HCT116 (cell line): ENCODE data around the gene CYP3A7. TPM values are rescaled to one million over a fixed set of nuclear protein-coding genes. Genes with fewer than 3 reads are reported as not detected.
A peak's percentile ranks its signal among the peaks of the same experiment; 100 is the strongest.
"Not testable (repeated sequence)": the region's sequence is repeated elsewhere in the genome, so short reads cannot be mapped to it uniquely, and the experiment has no call there.

Experiments used
- ATAC-seq: fragments of 200-7000 bp; cut with Tn5 transposase; 2 replicates; pipeline ENCODE4 v1.9.1; 2020; ENCODE audit warnings: mild to moderate bottlenecking, moderate library complexity
- BruUV-seq: library from RNA; stranded (reverse); fragments of 400-500 nt; replicated peaks from 2 replicates; lab custom pipeline; 2021; lab: Mats Ljungman, UMichigan
- CTCF ChIA-PET: fragments of 300-600 bp; sonication (Branson Sonifier 250); formaldehyde crosslinking; loops from one replicate; lab custom pipeline; 2021; ENCODE audit warnings: antibody characterized with exemption; lab: Charles Lee
- POLR2A ChIA-PET: fragments of 300-600, 350-600 bp; sonication (Branson Sonifier 250); formaldehyde crosslinking; loops from one replicate; lab custom pipeline; 2021; ENCODE audit warnings: antibody characterized with exemption; lab: Charles Lee
- RAD21 ChIA-PET, 2 experiments: fragments of 300-600 bp; sonication (Branson Sonifier 250); formaldehyde crosslinking; loops; one replicate each; lab custom pipeline; 2023; ENCODE audit warnings: low total read pairs in 2 of 2; ENCODE audit not compliant: uncharacterized antibody in 2 of 2, unreplicated experiment in 2 of 2, low non-redundant PET in 1 of 2; lab: Charles Lee
- DNase-seq: peaks from one replicate; pipeline ENCODE4 v3.0.0-alpha.2; 2010; ENCODE audit warnings: low read depth, low spot score
- H2AFZ ChIP-seq: fragments of 200-600 bp; shearing (Covaris generic), sonication (generic); 2 replicates; pipeline ENCODE4 v1.6.1; 2017; ENCODE audit warnings: low read depth, mixed run types, mixed read lengths, antibody characterized with exemption, low read length; ENCODE audit not compliant: poor library complexity, severe bottlenecking
- H3K27ac ChIP-seq: 2 replicates; pipeline ENCODE4 v1.5.1; 2012; ENCODE audit warnings: low read depth, low read length
- H3K27me3 ChIP-seq: fragments of 200-600 bp; sonication (generic); 2 replicates; pipeline ENCODE4 v1.6.1; 2016; ENCODE audit warnings: mixed run types, low read length, mixed read lengths; ENCODE audit not compliant: insufficient read depth
- H3K36me3 ChIP-seq, 2 experiments: fragments of 200-500 bp in 1 of 2; fragments of 200-600 bp in 1 of 2; sonication (Bioruptor generic) in 1 of 2; sonication (generic) in 1 of 2; 2 replicates each; pipeline versions ENCODE4 v1.5.1 to v1.6.1; 2014 to 2016; ENCODE audit warnings: low read length in 2 of 2, inconsistent platforms in 1 of 2, mixed read lengths in 1 of 2, mixed run types in 1 of 2; ENCODE audit not compliant: insufficient read depth in 2 of 2, control insufficient read depth in 1 of 2
- H3K4me1 ChIP-seq, 2 experiments: fragments of 200-600 bp in 1 of 2; sonication (generic) in 1 of 2; 2 replicates each; pipeline versions ENCODE4 v1.5.1 to v1.6.1; 2012 to 2017; ENCODE audit warnings: low read length in 2 of 2, inconsistent platforms in 1 of 2, mild to moderate bottlenecking in 1 of 2, mixed read lengths in 1 of 2, mixed run types in 1 of 2, moderate library complexity in 1 of 2; ENCODE audit not compliant: insufficient read depth in 2 of 2, control insufficient read depth in 1 of 2
- H3K4me2 ChIP-seq: fragments of 200-600 bp; sonication (generic); 2 replicates; pipeline ENCODE4 v1.6.1; 2017; ENCODE audit warnings: mixed run types, low read length, mixed read lengths
- H3K4me3 ChIP-seq, 2 experiments: fragments of 200-600 bp in 1 of 2; sonication (generic) in 1 of 2; replicated peaks in 1 of 2; 2 replicates each; pipeline ENCODE4 v1.5.1; 2011 to 2016; ENCODE audit warnings: low read length in 2 of 2, control low read depth in 1 of 2, low read depth in 1 of 2, mild to moderate bottlenecking in 1 of 2, mixed read lengths in 1 of 2, mixed run types in 1 of 2
- H3K79me2 ChIP-seq: fragments of 200-600 bp; sonication (generic); 2 replicates; pipeline ENCODE4 v1.6.1; 2017; ENCODE audit warnings: mild to moderate bottlenecking, mixed run types, low read length, moderate library complexity, mixed read lengths; ENCODE audit not compliant: insufficient read depth
- H3K9ac ChIP-seq: fragments of 200-600 bp; sonication (generic); 2 replicates; pipeline ENCODE4 v1.6.1; 2016; ENCODE audit warnings: low read length, mixed read lengths
- H3K9me2 ChIP-seq: fragments of 200-600 bp; sonication (generic), shearing (Covaris generic); 2 replicates; pipeline ENCODE4 v1.6.1; 2017; ENCODE audit warnings: mixed run types, mild to moderate bottlenecking, moderate library complexity; ENCODE audit not compliant: insufficient read depth
- H3K9me3 ChIP-seq, 2 experiments: fragments of 200-500 bp in 1 of 2; fragments of 200-600 bp in 1 of 2; sonication (Bioruptor generic) in 1 of 2; sonication (generic) in 1 of 2; 2 replicates each; pipeline ENCODE4 v1.6.1; 2014 to 2017; ENCODE audit warnings: low read length in 2 of 2, mixed read lengths in 2 of 2, inconsistent platforms in 1 of 2, low read depth in 1 of 2, mild to moderate bottlenecking in 1 of 2, mixed run types in 1 of 2, moderate library complexity in 1 of 2; ENCODE audit not compliant: control insufficient read depth in 1 of 2, insufficient read depth in 1 of 2
- H4K20me1 ChIP-seq: fragments of 200-600 bp; sonication (generic), shearing (Covaris generic); 2 replicates; pipeline ENCODE4 v1.6.1; 2017; ENCODE audit warnings: mixed run types, mild to moderate bottlenecking, moderate library complexity; ENCODE audit not compliant: insufficient read depth
- EGR1 ChIP-seq: IDR thresholded peaks from 2 replicates; pipeline ENCODE4 v1.6.1; 2012; ENCODE audit warnings: low read depth
- FOSL1 ChIP-seq: IDR thresholded peaks from 2 replicates; pipeline ENCODE4 v1.6.1; 2012; ENCODE audit warnings: low read depth
- JUND ChIP-seq: IDR thresholded peaks from 2 replicates; pipeline ENCODE4 v1.6.1; 2012
- POLR2A ChIP-seq: IDR thresholded peaks from 2 replicates; pipeline ENCODE4 v1.7.0; 2011; ENCODE audit warnings: borderline replicate concordance; ENCODE audit not compliant: insufficient read depth, insufficient read length; ENCODE audit errors: extremely low read depth
- RAD21 ChIP-seq: IDR thresholded peaks from 2 replicates; pipeline ENCODE4 v1.6.1; 2012; ENCODE audit warnings: low read depth, mild to moderate bottlenecking
- YY1 ChIP-seq: IDR thresholded peaks from 2 replicates; pipeline ENCODE4 v1.6.1; 2011; ENCODE audit warnings: low read length, low read depth, moderate library complexity, mild to moderate bottlenecking; ENCODE audit not compliant: insufficient replicate concordance; ENCODE audit errors: extremely low read depth
- ZNF274 ChIP-seq: fragments of 200-500 bp; sonication (Bioruptor generic); IDR thresholded peaks from 2 replicates; pipeline ENCODE4 v1.6.1; 2014; ENCODE audit warnings: mild to moderate bottlenecking, low read depth, low read length, inconsistent platforms
- intact Hi-C: fragments of 100-400 bp; cut with micrococcal nuclease; formaldehyde crosslinking; loops from 2 replicates; pipeline ENCODE4 v1.10.0; 2022
- total RNA-seq: library from RNA; stranded (reverse); gene quantifications from one replicate; pipeline ENCODE4 v1.2.1, GENCODE V29; 2021; ENCODE audit not compliant: unreplicated experiment

Gene CYP3A7
- total RNA-seq, 1 experiment from 2014 or later, result not detected

- CTCF ChIA-PET, H3K79me2 ChIP-seq, H3K9me3 ChIP-seq, H3K27me3 ChIP-seq, H3K27ac ChIP-seq, RAD21 ChIA-PET, POLR2A ChIA-PET, H4K20me1 ChIP-seq, BruUV-seq, intact Hi-C loops, H3K36me3 ChIP-seq, H3K9me2 ChIP-seq: not testable (repeated sequence)
- peak overlapping the region; percentile 35; the same call in 1 of the 2 replicates for H3K9ac ChIP-seq
- H3K4me1 ChIP-seq, result peaks cover 15 to 32% of the 10 kb centered on the region in 2 experiments
- peak; percentile 16 for DNase-seq
- peak overlapping the region in 1 of 2 experiments; percentile 37; a peak in 3 of 4 replicates for H3K4me3 ChIP-seq
- peak overlapping the region; percentile 24 for H2AFZ ChIP-seq
- H3K4me2 ChIP-seq, result peak overlapping the region; percentile 77
- TF ChIP-seq FOSL1 (peak; percentile 68), JUND (peak; percentile 69), EGR1 (peak; percentile 8; the same call in 1 of the 2 replicates), RAD21 (0 out of 2 replicates have a peak, but pooled peaks have one; percentile 1)
- ATAC-seq, result peak; percentile 96
These were observed 16.5 kb upstream of the CYP3A7 start for GRCh38 chr7:99751322-99752052.

- Histone ChIP-seq H3K27ac (no peak overlapping the region), H3K4me1 (peaks cover 15 to 32% of the 10 kb centered on the region in 2 experiments), H3K9me2 (no peaks in the 10 kb centered on the region), H4K20me1 (no peaks in the 10 kb centered on the region), H3K4me2 (no peak overlapping the region), H2AFZ (no peak overlapping the region), H3K9me3 (no peaks in the 10 kb centered on the region), H3K4me3 (no peak overlapping the region), H3K27me3 (no peaks in the 10 kb centered on the region), H3K9ac (no peak overlapping the region), H3K36me3 (no peaks in the 10 kb centered on the region), H3K79me2 (no peaks in the 10 kb centered on the region)
- ChIA-PET CTCF (no interaction called here), RAD21 (no interaction called here), POLR2A (no interaction called here)
- DNase-seq (no peak), ATAC-seq (no peak)
- no TSS peak for BruUV-seq
- TF ChIP-seq POLR2A (no peak), FOSL1 (no peak), EGR1 (no peak), ZNF274 (no peak), YY1 (no peak)
- intact Hi-C loops, result no loop called here
These were observed 14.0 kb upstream of the CYP3A7 start for GRCh38 chr7:99748846-99749579.

GRCh38 chr7:99746915-99747314 is 11.9 kb upstream of the CYP3A7 start:
- CTCF ChIA-PET, H3K9me3 ChIP-seq, RAD21 ChIA-PET, POLR2A ChIA-PET, H3K27me3 ChIP-seq, H3K27ac ChIP-seq, H3K36me3 ChIP-seq, H2AFZ ChIP-seq, BruUV-seq, ATAC-seq, DNase-seq, H3K4me3 ChIP-seq, H3K9me2 ChIP-seq, H4K20me1 ChIP-seq, intact Hi-C loops, H3K79me2 ChIP-seq, H3K9ac ChIP-seq, H3K4me2 ChIP-seq: not testable (repeated sequence)
- H3K4me1 ChIP-seq, result peaks cover 9 to 25% of the 10 kb centered on the region in 2 experiments
